ENCODE measurements around the gene TEX264.

Gene TEX264, protein sequence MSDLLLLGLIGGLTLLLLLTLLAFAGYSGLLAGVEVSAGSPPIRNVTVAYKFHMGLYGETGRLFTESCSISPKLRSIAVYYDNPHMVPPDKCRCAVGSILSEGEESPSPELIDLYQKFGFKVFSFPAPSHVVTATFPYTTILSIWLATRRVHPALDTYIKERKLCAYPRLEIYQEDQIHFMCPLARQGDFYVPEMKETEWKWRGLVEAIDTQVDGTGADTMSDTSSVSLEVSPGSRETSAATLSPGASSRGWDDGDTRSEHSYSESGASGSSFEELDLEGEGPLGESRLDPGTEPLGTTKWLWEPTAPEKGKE

DNA sequence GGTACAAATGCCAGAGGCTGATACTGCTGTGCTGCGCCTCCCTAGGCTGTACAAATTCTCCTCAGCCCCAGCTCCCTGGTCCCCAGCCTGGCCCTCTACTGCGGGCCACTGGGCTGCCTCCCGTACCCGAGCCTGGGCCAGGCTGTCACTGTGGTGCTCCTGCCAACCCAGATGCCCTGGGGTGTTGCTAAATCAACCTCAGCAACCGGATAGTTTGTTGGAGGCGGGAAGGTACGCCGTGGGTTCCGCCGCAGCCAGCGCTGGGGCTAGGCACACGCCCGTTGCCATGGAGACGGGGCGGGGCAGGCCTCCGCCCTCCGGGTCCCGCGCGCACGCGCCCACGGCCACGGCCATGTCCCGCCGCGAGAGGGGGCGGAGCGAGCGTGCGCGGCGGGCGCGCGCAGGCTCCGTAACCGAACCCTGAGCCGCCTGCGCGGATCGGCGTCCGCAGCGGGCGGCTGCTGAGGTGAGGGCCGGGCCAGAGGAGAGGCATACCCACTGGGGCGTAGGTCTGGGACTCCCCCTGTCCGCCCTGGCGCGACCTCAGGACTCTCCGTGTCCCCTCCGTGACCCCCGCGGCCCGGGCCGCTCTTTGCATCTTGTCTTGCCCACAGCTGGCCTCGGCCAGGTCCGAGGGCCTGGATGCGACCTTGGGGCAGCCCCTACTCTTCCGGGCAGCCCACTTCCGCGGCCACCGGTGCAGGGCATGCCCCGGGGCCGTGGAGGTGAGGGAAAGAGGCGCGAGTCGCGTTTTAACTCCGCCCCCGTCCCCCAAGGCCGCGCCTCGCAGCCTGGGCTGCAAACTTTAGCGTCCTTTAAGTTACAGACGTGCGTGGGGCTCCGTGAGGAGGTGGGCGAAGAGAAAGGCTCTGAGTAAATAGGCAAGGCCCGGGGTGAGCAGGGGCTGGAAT, at the start of gene TEX264:
TSS of gene TEX264 (plus strand) at position 430 of the 911 bp plus-strand sequence. CDS start 3,053 bp downstream, outside the sequence.
- H3K36me3 ChIP-seq (ENCODE audit: insufficient read depth, low read length): no peaks in the 10 kb centered on the region
- H3K27me3 ChIP-seq (ENCODE audit: insufficient read depth, low read length, poor library complexity, severe bottlenecking): no peaks in the 10 kb centered on the region
- peaks cover 59% of the 10 kb centered on the region for H3K4me1 ChIP-seq (ENCODE audit: insufficient read depth, low read length, poor library complexity, severe bottlenecking)
- H2AFZ ChIP-seq (ENCODE audit: low read length): peak within 1 kb of the TSS; percentile 76
- peak within 1 kb of the TSS; percentile 79 for H3K4me2 ChIP-seq (ENCODE audit: low read depth, low read length, poor library complexity, severe bottlenecking)
- peak within 1 kb of the TSS; percentile 96 for H3K9ac ChIP-seq (ENCODE audit: low read depth, low read length, poor library complexity, severe bottlenecking)
- peaks cover 15% of the 10 kb centered on the region for H4K20me1 ChIP-seq (ENCODE audit: insufficient read depth, low read length, poor library complexity, severe bottlenecking)
- TF ChIP-seq, protein P1, sequence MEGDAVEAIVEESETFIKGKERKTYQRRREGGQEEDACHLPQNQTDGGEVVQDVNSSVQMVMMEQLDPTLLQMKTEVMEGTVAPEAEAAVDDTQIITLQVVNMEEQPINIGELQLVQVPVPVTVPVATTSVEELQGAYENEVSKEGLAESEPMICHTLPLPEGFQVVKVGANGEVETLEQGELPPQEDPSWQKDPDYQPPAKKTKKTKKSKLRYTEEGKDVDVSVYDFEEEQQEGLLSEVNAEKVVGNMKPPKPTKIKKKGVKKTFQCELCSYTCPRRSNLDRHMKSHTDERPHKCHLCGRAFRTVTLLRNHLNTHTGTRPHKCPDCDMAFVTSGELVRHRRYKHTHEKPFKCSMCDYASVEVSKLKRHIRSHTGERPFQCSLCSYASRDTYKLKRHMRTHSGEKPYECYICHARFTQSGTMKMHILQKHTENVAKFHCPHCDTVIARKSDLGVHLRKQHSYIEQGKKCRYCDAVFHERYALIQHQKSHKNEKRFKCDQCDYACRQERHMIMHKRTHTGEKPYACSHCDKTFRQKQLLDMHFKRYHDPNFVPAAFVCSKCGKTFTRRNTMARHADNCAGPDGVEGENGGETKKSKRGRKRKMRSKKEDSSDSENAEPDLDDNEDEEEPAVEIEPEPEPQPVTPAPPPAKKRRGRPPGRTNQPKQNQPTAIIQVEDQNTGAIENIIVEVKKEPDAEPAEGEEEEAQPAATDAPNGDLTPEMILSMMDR (conservative IDR thresholded peaks at IDR 0.05; ENCODE audit: low read length): no peak
- no peak for TF ChIP-seq EZH2phosphoT487 (IDR thresholded peaks at IDR 0.05; ENCODE audit: borderline replicate concordance)
- H3K4me3 ChIP-seq (ENCODE audit: low read length, poor library complexity, severe bottlenecking): peak within 1 kb of the TSS; percentile 92
- H3K79me2 ChIP-seq (ENCODE audit: insufficient read depth, low read length): peaks cover 39% of the 10 kb centered on the region
- no peaks in the 10 kb centered on the region for H3K9me3 ChIP-seq (ENCODE audit: insufficient read depth, low read depth, low read length)
- no peaks in the 10 kb centered on the region for H3F3A ChIP-seq (ENCODE audit: low read depth)
- no peaks in the 10 kb centered on the region for H3K9me2 ChIP-seq (replicated peaks; ENCODE audit: low read depth, low read length)

- Histone ChIP-seq H4K20me1 (ENCODE audit: insufficient read depth, low read length, poor library complexity, severe bottlenecking) (peaks cover 11% of the 10 kb centered on the region), H3K36me3 (ENCODE audit: insufficient read depth, low read length) (peaks cover 12% of the 10 kb centered on the region; the same call in 1 of the 2 replicates), H3K4me1 (ENCODE audit: insufficient read depth, low read length, poor library complexity, severe bottlenecking) (peaks cover 4% of the 10 kb centered on the region), H3K4me2 (ENCODE audit: low read depth, low read length, poor library complexity, severe bottlenecking) (no peak overlapping the region), H3K9me3 (ENCODE audit: insufficient read depth, low read depth, low read length) (no peaks in the 10 kb centered on the region), H3K79me2 (ENCODE audit: insufficient read depth, low read length) (peaks cover 60% of the 10 kb centered on the region), H3K9ac (ENCODE audit: low read depth, low read length, poor library complexity, severe bottlenecking) (no peak overlapping the region), H3K4me3 (ENCODE audit: low read length, poor library complexity, severe bottlenecking) (no peak overlapping the region), H3F3A (ENCODE audit: low read depth) (no peaks in the 10 kb centered on the region), H3K27me3 (ENCODE audit: insufficient read depth, low read length, poor library complexity, severe bottlenecking) (no peaks in the 10 kb centered on the region), H2AFZ (ENCODE audit: low read length) (no peak overlapping the region), H3K9me2 (replicated peaks; ENCODE audit: low read depth, low read length) (no peaks in the 10 kb centered on the region)
- TF ChIP-seq EZH2phosphoT487 (IDR thresholded peaks at IDR 0.05; ENCODE audit: borderline replicate concordance): no peak
- TF ChIP-seq, protein P1 (conservative IDR thresholded peaks at IDR 0.05; ENCODE audit: low read length): no peak
Measured at GRCh38 chr3:51622413-51622812, 48.6 kb upstream of the TEX264 start.

GRCh38 chr3:51622868-51623267, 48.2 kb upstream of the TEX264 start:
- Histone ChIP-seq H4K20me1 (ENCODE audit: insufficient read depth, low read length, poor library complexity, severe bottlenecking) (peaks cover 11% of the 10 kb centered on the region), H3K36me3 (ENCODE audit: insufficient read depth, low read length) (peaks cover 17% of the 10 kb centered on the region; the same call in 1 of the 2 replicates), H3K79me2 (ENCODE audit: insufficient read depth, low read length) (peaks cover 58% of the 10 kb centered on the region), H3K9ac (ENCODE audit: low read depth, low read length, poor library complexity, severe bottlenecking) (no peak overlapping the region), H2AFZ (ENCODE audit: low read length) (no peak overlapping the region), H3K9me2 (replicated peaks; ENCODE audit: low read depth, low read length) (no peaks in the 10 kb centered on the region), H3F3A (ENCODE audit: low read depth) (no peaks in the 10 kb centered on the region), H3K4me3 (ENCODE audit: low read length, poor library complexity, severe bottlenecking) (no peak overlapping the region), H3K4me1 (ENCODE audit: insufficient read depth, low read length, poor library complexity, severe bottlenecking) (peaks cover 4% of the 10 kb centered on the region), H3K27me3 (ENCODE audit: insufficient read depth, low read length, poor library complexity, severe bottlenecking) (no peaks in the 10 kb centered on the region), H3K4me2 (ENCODE audit: low read depth, low read length, poor library complexity, severe bottlenecking) (no peak overlapping the region), H3K9me3 (ENCODE audit: insufficient read depth, low read depth, low read length) (no peaks in the 10 kb centered on the region)
- TF ChIP-seq, protein P1 (conservative IDR thresholded peaks at IDR 0.05; ENCODE audit: low read length): no peak
- no peak for TF ChIP-seq EZH2phosphoT487 (IDR thresholded peaks at IDR 0.05; ENCODE audit: borderline replicate concordance)

Measured in Loucy (cell line).